Measurements from ENCODE around the gene KLHL3. TPM values are rescaled to one million over a fixed set of nuclear protein-coding genes. Genes with fewer than 3 reads are reported as not detected.
A peak's percentile ranks its signal among the peaks of the same experiment; 100 is the strongest.

The KLHL3 gene
- total RNA-seq, 1 donor from 2014 or later = 6.8 TPM

DNA sequence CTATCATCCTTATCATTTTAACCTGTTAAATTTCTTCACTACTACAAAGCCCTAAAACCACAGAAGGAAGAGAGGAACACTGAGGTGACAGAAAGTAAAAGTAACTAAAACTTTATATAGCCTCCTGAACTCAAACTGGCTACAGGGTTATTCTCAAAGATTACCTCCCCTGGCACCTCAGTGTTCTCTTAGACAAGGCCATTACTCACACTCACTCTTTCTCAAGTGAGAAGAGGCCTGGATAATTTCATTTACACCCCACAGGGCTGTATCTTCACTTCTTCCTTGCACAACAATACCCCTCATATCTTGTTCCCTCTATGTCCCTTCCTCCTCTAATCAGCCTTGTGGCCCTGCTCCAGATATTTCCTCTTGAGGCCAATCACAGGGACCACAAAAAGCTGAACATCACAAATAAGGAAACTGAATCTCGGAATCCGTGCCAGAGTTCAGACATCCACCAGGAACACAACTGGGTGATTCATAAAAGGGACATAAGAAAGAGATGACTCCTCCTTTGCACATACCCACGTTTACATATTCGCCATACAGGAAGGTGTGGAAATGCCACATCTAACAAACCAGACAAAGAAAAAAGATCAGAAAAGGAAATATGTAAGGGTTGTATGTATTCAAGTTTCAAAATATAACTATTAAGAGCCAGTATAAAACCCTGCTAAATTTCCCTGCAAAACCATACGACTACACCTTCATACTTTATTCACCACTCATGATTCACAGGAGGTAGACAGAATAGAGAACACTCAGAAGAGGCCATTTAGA lies 1.7 kb upstream of the KLHL3 start:
- no peaks in the 10 kb centered on the region for H3K36me3 ChIP-seq
- TF ChIP-seq, protein P1, sequence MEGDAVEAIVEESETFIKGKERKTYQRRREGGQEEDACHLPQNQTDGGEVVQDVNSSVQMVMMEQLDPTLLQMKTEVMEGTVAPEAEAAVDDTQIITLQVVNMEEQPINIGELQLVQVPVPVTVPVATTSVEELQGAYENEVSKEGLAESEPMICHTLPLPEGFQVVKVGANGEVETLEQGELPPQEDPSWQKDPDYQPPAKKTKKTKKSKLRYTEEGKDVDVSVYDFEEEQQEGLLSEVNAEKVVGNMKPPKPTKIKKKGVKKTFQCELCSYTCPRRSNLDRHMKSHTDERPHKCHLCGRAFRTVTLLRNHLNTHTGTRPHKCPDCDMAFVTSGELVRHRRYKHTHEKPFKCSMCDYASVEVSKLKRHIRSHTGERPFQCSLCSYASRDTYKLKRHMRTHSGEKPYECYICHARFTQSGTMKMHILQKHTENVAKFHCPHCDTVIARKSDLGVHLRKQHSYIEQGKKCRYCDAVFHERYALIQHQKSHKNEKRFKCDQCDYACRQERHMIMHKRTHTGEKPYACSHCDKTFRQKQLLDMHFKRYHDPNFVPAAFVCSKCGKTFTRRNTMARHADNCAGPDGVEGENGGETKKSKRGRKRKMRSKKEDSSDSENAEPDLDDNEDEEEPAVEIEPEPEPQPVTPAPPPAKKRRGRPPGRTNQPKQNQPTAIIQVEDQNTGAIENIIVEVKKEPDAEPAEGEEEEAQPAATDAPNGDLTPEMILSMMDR (IDR thresholded peaks at IDR 0.05) = no peak
- peak overlapping the region; percentile 38 for H3K27ac ChIP-seq
- no peaks in the 10 kb centered on the region for H3K27me3 ChIP-seq
- peaks cover 18% of the 10 kb centered on the region for H3K4me1 ChIP-seq
- intact Hi-C loops (cut with DNase I) = no loop called here
- H3K4me3 ChIP-seq = no peak overlapping the region
- H3K9me3 ChIP-seq = no peaks in the 10 kb centered on the region
- no peak for DNase-seq
- peak; percentile 81 for ATAC-seq

DNA sequence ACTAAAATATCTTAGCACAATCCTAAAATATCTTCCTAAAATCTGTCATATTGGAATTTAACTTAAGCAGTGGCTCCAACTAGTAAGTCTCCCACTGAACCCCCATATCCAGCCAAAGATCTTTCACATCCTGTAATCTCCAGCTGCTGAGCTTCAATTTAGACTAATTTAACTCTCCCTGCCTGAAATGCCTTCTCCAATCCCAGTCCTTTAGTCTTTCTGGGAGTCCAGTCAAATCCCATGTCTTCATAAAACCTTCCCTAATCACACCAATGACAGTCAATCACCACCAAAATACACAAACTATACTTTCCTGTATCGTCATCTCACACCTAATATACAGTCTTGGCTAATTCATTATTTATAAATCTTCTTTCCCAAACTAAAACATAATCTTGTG lies 607 bp upstream of the KLHL3 start:
- H3K27ac ChIP-seq = peak overlapping the region; percentile 38
- intact Hi-C loops (cut with DNase I) = no loop called here
- no peak overlapping the region for H3K4me3 ChIP-seq

DNA sequence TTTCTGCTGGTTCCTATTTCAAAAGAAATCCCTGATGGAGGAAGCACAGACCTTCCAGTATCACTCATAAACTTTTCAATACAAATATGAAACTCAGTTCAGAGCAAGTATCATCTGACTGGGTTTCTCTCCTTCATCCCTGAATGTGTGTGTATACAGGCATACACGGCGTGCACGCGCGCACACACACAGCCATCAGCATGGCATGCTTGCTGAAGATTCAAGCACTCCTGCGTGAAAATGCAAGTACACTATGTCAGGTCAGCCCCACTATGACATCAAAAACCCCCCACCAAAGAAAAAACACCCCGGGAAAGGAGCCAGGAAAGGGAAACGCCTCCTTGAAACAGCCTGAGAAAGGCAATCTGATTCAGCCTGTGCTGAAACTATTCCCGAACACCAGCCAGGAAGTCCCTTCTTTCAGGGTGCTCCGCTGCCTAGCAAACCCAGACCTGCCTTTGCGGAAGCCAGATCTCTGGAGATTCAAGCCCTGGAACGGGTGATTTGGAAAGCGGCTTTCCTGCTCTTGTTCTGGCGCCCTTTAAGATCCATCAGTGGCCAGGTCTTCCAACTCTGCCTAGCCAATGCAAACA lies 831 bp downstream of the KLHL3 start:
- peaks cover 18% of the 10 kb centered on the region for H3K4me1 ChIP-seq
- ATAC-seq (peak; percentile 65), DNase-seq (peak; percentile 63)
- H3K36me3 ChIP-seq = no peaks in the 10 kb centered on the region
- no peaks in the 10 kb centered on the region for H3K27me3 ChIP-seq
- intact Hi-C loops (cut with DNase I) = no loop called here
- H3K9me3 ChIP-seq = no peaks in the 10 kb centered on the region
- H3K4me3 ChIP-seq = peak overlapping the region; percentile 39
- H3K27ac ChIP-seq = peak overlapping the region; percentile 48
- TF ChIP-seq, protein P1 (IDR thresholded peaks at IDR 0.05) = no peak

More for the DNA sequence above, 607 bp upstream of the KLHL3 start:
- Histone ChIP-seq H3K4me1 (peaks cover 18% of the 10 kb centered on the region), H3K27me3 (no peaks in the 10 kb centered on the region), H3K9me3 (no peaks in the 10 kb centered on the region), H3K36me3 (no peaks in the 10 kb centered on the region)
- ATAC-seq (no peak), DNase-seq (no peak)
- TF ChIP-seq, protein P1 (IDR thresholded peaks at IDR 0.05) = no peak

DNA sequence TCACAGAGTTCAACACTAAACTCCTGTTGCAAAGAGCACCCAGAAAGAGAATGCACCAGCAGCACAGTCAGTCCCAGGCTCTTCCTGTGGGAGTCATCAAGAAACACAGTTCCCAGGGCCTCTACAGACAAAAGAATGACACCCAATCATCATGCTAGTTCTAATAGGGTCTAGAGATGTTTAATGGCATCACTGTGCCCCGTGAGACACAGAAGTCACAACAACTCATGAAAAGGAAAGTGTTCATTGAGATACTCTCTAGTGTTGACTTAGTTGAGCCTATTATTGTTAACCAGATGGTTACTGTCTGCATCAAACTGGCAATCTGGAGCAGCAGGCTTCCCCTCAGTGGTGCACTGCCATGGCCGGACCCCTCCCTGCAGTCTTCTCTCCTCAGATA lies 1.6 kb downstream of the KLHL3 start:
- Histone ChIP-seq H3K27me3 (no peaks in the 10 kb centered on the region), H3K27ac (peak overlapping the region; percentile 48), H3K4me1 (peaks cover 18% of the 10 kb centered on the region), H3K9me3 (no peaks in the 10 kb centered on the region), H3K36me3 (no peaks in the 10 kb centered on the region), H3K4me3 (peak overlapping the region; percentile 39)
- no peak for DNase-seq
- ATAC-seq = no peak
- TF ChIP-seq, protein P1 (IDR thresholded peaks at IDR 0.05) = no peak
- intact Hi-C loops (cut with DNase I) = no loop called here

DNA sequence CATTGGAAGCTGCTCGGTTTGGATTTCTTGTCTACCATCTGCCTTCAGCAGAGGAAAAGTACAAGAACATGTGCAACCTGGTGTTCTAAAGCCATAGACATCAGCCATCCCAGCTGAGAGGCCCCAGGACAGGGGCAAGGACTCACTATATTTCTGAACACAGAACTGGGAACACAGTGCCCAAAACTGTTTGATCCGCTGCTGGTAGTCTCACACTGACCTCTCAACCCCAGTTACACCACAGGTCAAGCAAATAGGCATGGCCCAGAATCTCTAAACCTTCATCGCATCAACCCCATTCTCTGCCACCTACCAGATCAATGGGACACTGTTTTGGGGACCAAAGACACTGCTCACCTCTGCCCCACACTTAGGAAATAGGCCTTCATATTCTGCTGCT lies 2.0 kb downstream of the KLHL3 start:
- Histone ChIP-seq H3K36me3 (no peaks in the 10 kb centered on the region), H3K4me1 (peaks cover 18% of the 10 kb centered on the region), H3K27me3 (no peaks in the 10 kb centered on the region), H3K27ac (no peak overlapping the region), H3K4me3 (peak overlapping the region; percentile 39), H3K9me3 (no peaks in the 10 kb centered on the region)
- TF ChIP-seq, protein P1 (IDR thresholded peaks at IDR 0.05) = no peak
- intact Hi-C loops (cut with DNase I) = no loop called here
- ATAC-seq (no peak), DNase-seq (no peak)

Data from upper lobe of right lung (tissue), 1 donor.